Bronchial epithelial cell (primary cell): ENCODE results near the gene CSNK1G3. TPM values are rescaled to one million over a fixed set of nuclear protein-coding genes. Genes with fewer than 3 reads are reported as not detected.

Experiments used
- DNase-seq: peaks from one replicate; pipeline ENCODE4 v3.0.0-alpha.2; 2010; ENCODE audit warnings: low read depth
- FAIRE-seq: peaks from 2 replicates; lab custom pipeline; 2011; peaks lifted over from hg19 to GRCh38; lab: Jason Lieb, UNC
- H3K27me3 ChIP-seq: 2 replicates; pipeline ENCODE4 v1.5.1; 2011; ENCODE audit warnings: low read length; ENCODE audit not compliant: control insufficient read depth, insufficient read depth
- H3K36me3 ChIP-seq: 2 replicates; pipeline ENCODE4 v1.5.1; 2011; ENCODE audit warnings: low read length; ENCODE audit not compliant: control insufficient read depth, insufficient read depth
- H3K4me3 ChIP-seq: 2 replicates; pipeline ENCODE4 v1.5.1; 2011; ENCODE audit warnings: mild to moderate bottlenecking, low read depth, low read length, control low read depth
- CTCF ChIP-seq: IDR thresholded peaks from 2 replicates; pipeline ENCODE4 v1.5.1; 2011; ENCODE audit warnings: mild to moderate bottlenecking, moderate library complexity, low read length, control low read depth, inconsistent platforms; ENCODE audit not compliant: insufficient read depth, severe bottlenecking
- total RNA-seq: library from RNA; depleted of rRNA; stranded (reverse); fragments of >200 nt; gene quantifications from 2 replicates; pipeline ENCODE4 v1.2.1, GENCODE V29; 2014

Gene CSNK1G3
- total RNA-seq, 1 donor from 2014 or later = 50.0 TPM

- Histone ChIP-seq H3K4me3 (no peak overlapping the region), H3K27me3 (no peaks in the 10 kb centered on the region), H3K36me3 (no peaks in the 10 kb centered on the region)
- no peak for FAIRE-seq
- TF ChIP-seq CTCF = no peak
- DNase-seq = no peak
Measured at GRCh38 chr5:123505633-123506032, 6.3 kb upstream of the CSNK1G3 start.

GRCh38 chr5:123508441-123508840, 3.5 kb upstream of the CSNK1G3 start:
- DNase-seq (no peak), FAIRE-seq (no peak)
- Histone ChIP-seq H3K4me3 (no peak overlapping the region), H3K27me3 (no peaks in the 10 kb centered on the region), H3K36me3 (no peaks in the 10 kb centered on the region)
- no peak for TF ChIP-seq CTCF

GRCh38 chr5:123511290-123511647, 708 bp upstream of the CSNK1G3 start:
- H3K4me3 ChIP-seq = peak overlapping the region; percentile 66
- peak; percentile 80 for DNase-seq

GRCh38 chr5:123512611-123513461, 859 bp downstream of the CSNK1G3 start:
- no peak for TF ChIP-seq CTCF
- peak; percentile 44 for DNase-seq
- no peaks in the 10 kb centered on the region for H3K27me3 ChIP-seq
- no peak for FAIRE-seq
- no peaks in the 10 kb centered on the region for H3K36me3 ChIP-seq
- peak overlapping the region; percentile 66 for H3K4me3 ChIP-seq

More at GRCh38 chr5:123511290-123511647, 708 bp upstream of the CSNK1G3 start:
- Histone ChIP-seq H3K27me3 (no peaks in the 10 kb centered on the region), H3K36me3 (no peaks in the 10 kb centered on the region)
- no peak for TF ChIP-seq CTCF
- no peak for FAIRE-seq

GRCh38 chr5:123514615-123515355, 2.8 kb downstream of the CSNK1G3 start:
- FAIRE-seq (no peak), DNase-seq (no peak)
- no peak for TF ChIP-seq CTCF
- H3K27me3 ChIP-seq = no peaks in the 10 kb centered on the region
- no peak overlapping the region for H3K4me3 ChIP-seq
- H3K36me3 ChIP-seq = no peaks in the 10 kb centered on the region
